Measurements from ENCODE around the gene DCST2. TPM values are rescaled to one million over a fixed set of nuclear protein-coding genes. Genes with fewer than 3 reads are reported as not detected.

DCST2 gene
- total and polyA plus RNA-seq, 10 of the 15 experiments (the other 5 are each of a cell fraction or from before 2014, with no cell fraction given), result 0.33 to 0.41 (median 0.36) TPM; not detected in 7

GRCh38 chr1:155017041-155017945 lies 16.3 kb downstream of the DCST2 start (continued):
- TF ChIP-seq ZNF592 (IDR thresholded peaks at IDR 0.05) (peak; percentile 98), SMARCA5 (IDR thresholded peaks at IDR 0.05) (peak; percentile 100), SIN3A (IDR thresholded peaks at IDR 0.05; ENCODE audit: low read depth, low read length) (peak; percentile 65; the same call in 1 of the 2 replicates), RFX5 (IDR thresholded peaks at IDR 0.05; ENCODE audit: low read depth, low read length) (no peak), IKZF1 (conservative IDR thresholded peaks at IDR 0.05) (peak; percentile 92), PML (IDR thresholded peaks at IDR 0.05; ENCODE audit: low read length) (no peak), SPI1 (IDR thresholded peaks at IDR 0.05; ENCODE audit: borderline replicate concordance, insufficient read depth, low read depth, low read length) (peak; percentile 89), NFYB (IDR thresholded peaks at IDR 0.05; ENCODE audit: insufficient read depth, low read depth, low read length) (no peak), POLR2A (IDR thresholded peaks at IDR 0.05; ENCODE audit: low read depth, low read length) (peak; percentile 69), TBL1XR1 (IDR thresholded peaks at IDR 0.05; ENCODE audit: low read depth, low read length) (0 out of 2 replicates have a peak, but pooled peaks have one; percentile 11), KLF5 (IDR thresholded peaks at IDR 0.05; ENCODE audit: partially characterized antibody) (no peak), POU2F2 (IDR thresholded peaks at IDR 0.05; ENCODE audit: borderline replicate concordance, low read depth, low read length) (peak; percentile 95; the same call in 2 of the 3 replicates), BACH1 (IDR thresholded peaks at IDR 0.05; ENCODE audit: borderline replicate concordance) (peak; percentile 78), MTA2 (IDR thresholded peaks at IDR 0.05; ENCODE audit: low read depth) (peak; percentile 34; the same call in 1 of the 2 replicates), RUNX3 (IDR thresholded peaks at IDR 0.05; ENCODE audit: low read length) (peak; percentile 50), TARDBP (IDR thresholded peaks at IDR 0.05; ENCODE audit: borderline replicate concordance) (0 out of 2 replicates have a peak, but pooled peaks have one; percentile 35), JUNB (IDR thresholded peaks at IDR 0.05) (no peak), RAD51 (IDR thresholded peaks at IDR 0.05) (no peak), TCF3 (IDR thresholded peaks at IDR 0.05; ENCODE audit: borderline replicate concordance, insufficient read depth, low read depth, low read length) (peak; percentile 65; the same call in 1 of the 2 replicates), TCF12 (IDR thresholded peaks at IDR 0.05; ENCODE audit: low read depth, low read length) (peak; percentile 80), PAX5 (IDR thresholded peaks at IDR 0.05; ENCODE audit: borderline replicate concordance, low read depth, low read length) (peak; percentile 46; the same call in 1 of the 2 replicates), HDGF (IDR thresholded peaks at IDR 0.05) (peak; percentile 86), ETV6 (conservative IDR thresholded peaks at IDR 0.05 in 1 of 2, IDR thresholded peaks at IDR 0.05 in 1 of 2; ENCODE audit: borderline replicate concordance in 1 of 2, low read depth in 1 of 2) (peak in 1 of 2 experiments; percentile 35; a peak in 1 of 4 replicates)
- TF ChIP-seq, protein P1, sequence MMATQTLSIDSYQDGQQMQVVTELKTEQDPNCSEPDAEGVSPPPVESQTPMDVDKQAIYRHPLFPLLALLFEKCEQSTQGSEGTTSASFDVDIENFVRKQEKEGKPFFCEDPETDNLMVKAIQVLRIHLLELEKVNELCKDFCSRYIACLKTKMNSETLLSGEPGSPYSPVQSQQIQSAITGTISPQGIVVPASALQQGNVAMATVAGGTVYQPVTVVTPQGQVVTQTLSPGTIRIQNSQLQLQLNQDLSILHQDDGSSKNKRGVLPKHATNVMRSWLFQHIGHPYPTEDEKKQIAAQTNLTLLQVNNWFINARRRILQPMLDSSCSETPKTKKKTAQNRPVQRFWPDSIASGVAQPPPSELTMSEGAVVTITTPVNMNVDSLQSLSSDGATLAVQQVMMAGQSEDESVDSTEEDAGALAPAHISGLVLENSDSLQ (IDR thresholded peaks at IDR 0.05), result peak; percentile 33; the same call in 1 of the 2 replicates
- TF ChIP-seq, protein P2, sequence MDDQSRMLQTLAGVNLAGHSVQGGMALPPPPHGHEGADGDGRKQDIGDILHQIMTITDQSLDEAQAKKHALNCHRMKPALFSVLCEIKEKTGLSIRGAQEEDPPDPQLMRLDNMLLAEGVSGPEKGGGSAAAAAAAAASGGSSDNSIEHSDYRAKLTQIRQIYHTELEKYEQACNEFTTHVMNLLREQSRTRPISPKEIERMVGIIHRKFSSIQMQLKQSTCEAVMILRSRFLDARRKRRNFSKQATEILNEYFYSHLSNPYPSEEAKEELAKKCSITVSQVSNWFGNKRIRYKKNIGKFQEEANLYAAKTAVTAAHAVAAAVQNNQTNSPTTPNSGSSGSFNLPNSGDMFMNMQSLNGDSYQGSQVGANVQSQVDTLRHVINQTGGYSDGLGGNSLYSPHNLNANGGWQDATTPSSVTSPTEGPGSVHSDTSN (IDR thresholded peaks at IDR 0.05; ENCODE audit: insufficient replicate concordance, low read depth, low read length), result peak; percentile 50
